ENCODE results near the gene PRKG1.

The PRKG1 gene

DNA sequence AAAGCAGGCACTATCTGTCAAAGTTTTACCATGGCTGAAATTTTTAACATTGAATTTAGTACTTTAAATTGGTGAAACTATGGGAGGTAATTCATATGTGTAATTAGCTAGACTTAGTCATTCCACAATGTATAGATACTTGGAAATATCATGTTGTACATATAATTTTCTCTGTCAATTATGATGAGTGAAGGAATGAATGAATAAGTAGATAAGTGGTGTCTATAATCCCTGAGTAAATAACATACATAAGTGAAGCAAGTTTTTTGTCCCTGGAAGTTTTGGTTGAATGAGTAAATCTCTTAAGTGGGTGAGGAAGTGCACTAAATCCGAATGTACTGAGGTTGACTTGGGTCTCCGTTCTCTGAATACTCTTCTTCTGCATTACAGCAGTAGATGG lies 424.1 kb downstream of the PRKG1 start:
- no peak overlapping the region for H3K4me3 ChIP-seq (replicated peaks; ENCODE audit: insufficient read depth, low read length)
- DNase-seq (ENCODE audit: low read depth in 1 of 2, low spot score in 1 of 2) = no peak
- TF ChIP-seq SPI1 (IDR thresholded peaks at IDR 0.05; ENCODE audit: borderline replicate concordance, low read depth) (no peak), REST (IDR thresholded peaks at IDR 0.05; ENCODE audit: insufficient replicate concordance, low read depth) (no peak), POLR2AphosphoS5 (IDR thresholded peaks at IDR 0.05; ENCODE audit: low read depth) (no peak), CTCF (IDR thresholded peaks at IDR 0.05; ENCODE audit: insufficient read depth, low read length) (no peak), GABPA (IDR thresholded peaks at IDR 0.05; ENCODE audit: low read depth) (no peak)
- no peak overlapping the region for H3K27ac ChIP-seq (replicated peaks)
- no peaks in the 10 kb centered on the region for H3K27me3 ChIP-seq (ENCODE audit: insufficient read depth, poor library complexity, severe bottlenecking)

DNA sequence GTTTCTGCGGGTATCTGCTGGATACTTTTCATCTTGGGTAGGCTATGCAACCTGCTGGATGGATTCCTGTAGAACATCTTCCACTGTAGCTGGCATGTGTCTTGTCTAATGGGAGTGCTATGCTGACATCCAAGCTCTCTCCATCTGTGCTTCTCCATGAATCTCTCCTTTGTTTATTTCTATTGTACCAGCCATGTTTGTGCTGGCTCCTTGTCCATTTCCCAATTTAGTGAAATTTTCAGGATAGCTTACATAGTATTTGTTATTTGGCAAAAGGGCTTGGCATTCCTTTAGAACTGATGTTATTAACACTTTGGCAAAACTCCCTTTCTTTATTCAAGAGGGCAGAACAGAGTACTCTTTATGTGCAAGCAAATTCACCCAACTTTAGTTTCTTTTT lies 427.1 kb downstream of the PRKG1 start:
- no peak overlapping the region for H3K27ac ChIP-seq (replicated peaks)
- no peak for DNase-seq (ENCODE audit: low read depth in 1 of 2, low spot score in 1 of 2)
- H3K27me3 ChIP-seq (ENCODE audit: insufficient read depth, poor library complexity, severe bottlenecking) = no peaks in the 10 kb centered on the region
- TF ChIP-seq SPI1 (IDR thresholded peaks at IDR 0.05; ENCODE audit: borderline replicate concordance, low read depth) (no peak), GABPA (IDR thresholded peaks at IDR 0.05; ENCODE audit: low read depth) (no peak), REST (IDR thresholded peaks at IDR 0.05; ENCODE audit: insufficient replicate concordance, low read depth) (no peak), POLR2AphosphoS5 (IDR thresholded peaks at IDR 0.05; ENCODE audit: low read depth) (no peak), CTCF (IDR thresholded peaks at IDR 0.05; ENCODE audit: insufficient read depth, low read length) (no peak)
- no peak overlapping the region for H3K4me3 ChIP-seq (replicated peaks; ENCODE audit: insufficient read depth, low read length)

DNA sequence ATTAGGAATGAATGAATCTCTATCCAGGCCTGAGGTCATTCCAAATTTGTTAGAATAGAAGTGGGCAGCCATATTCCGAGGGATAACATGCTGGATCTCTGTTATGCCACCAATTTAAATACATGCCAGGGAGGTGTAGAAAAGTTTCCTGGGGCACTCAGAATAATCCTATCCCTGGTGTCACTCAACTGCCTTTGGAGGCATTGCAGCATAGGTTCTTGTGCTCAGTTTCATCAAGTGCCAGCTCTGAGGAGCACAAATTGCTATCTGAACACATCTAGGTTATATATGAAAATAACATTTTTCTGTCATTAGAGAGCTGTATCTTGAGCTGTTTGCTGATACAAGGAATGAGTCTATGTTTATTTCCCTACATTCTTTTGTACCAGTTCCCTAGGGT lies 427.8 kb downstream of the PRKG1 start:
- DNase-seq (ENCODE audit: low read depth in 1 of 2, low spot score in 1 of 2) = no peak
- Histone ChIP-seq H3K27me3 (ENCODE audit: insufficient read depth, poor library complexity, severe bottlenecking) (no peaks in the 10 kb centered on the region), H3K27ac (replicated peaks) (no peak overlapping the region), H3K4me3 (replicated peaks; ENCODE audit: insufficient read depth, low read length) (no peak overlapping the region)
- no peak for TF ChIP-seq CTCF (IDR thresholded peaks at IDR 0.05; ENCODE audit: insufficient read depth, low read length)
- no peak for TF ChIP-seq REST (IDR thresholded peaks at IDR 0.05; ENCODE audit: insufficient replicate concordance, low read depth)
- no peak for TF ChIP-seq SPI1 (IDR thresholded peaks at IDR 0.05; ENCODE audit: borderline replicate concordance, low read depth)
- no peak for TF ChIP-seq GABPA (IDR thresholded peaks at IDR 0.05; ENCODE audit: low read depth)

Measured in HL-60 (cell line).